ENCODE measurements around the gene DIS3L2.
"Not testable (repeated sequence)": the region's sequence is repeated elsewhere in the genome, so short reads cannot be mapped to it uniquely, and the experiment has no call there.

Gene DIS3L2

GRCh38 chr2:232334885-232335205, 373.3 kb downstream of the DIS3L2 start:
- DNase-seq (ENCODE audit: low spot score), result not testable (repeated sequence)

GRCh38 chr2:232335206-232335858, 373.8 kb downstream of the DIS3L2 start:
- DNase-seq (ENCODE audit: low spot score), result not testable (repeated sequence)

- no peak for DNase-seq (ENCODE audit: low spot score)
Measured at GRCh38 chr2:232335859-232336215, 374.3 kb downstream of the DIS3L2 start.

GRCh38 chr2:232336241-232336736, 374.8 kb downstream of the DIS3L2 start:
- DNase-seq (ENCODE audit: low spot score), result no peak

GRCh38 chr2:232336981-232337720, 375.6 kb downstream of the DIS3L2 start:
- no peak for DNase-seq (ENCODE audit: low spot score)

- not testable (repeated sequence) for DNase-seq (ENCODE audit: low spot score)
Measured at GRCh38 chr2:232338094-232338758, 376.7 kb downstream of the DIS3L2 start.

- no peak for DNase-seq (ENCODE audit: low spot score)
Measured at GRCh38 chr2:232338759-232339106, 377.2 kb downstream of the DIS3L2 start.

GRCh38 chr2:232339121-232340081, 377.9 kb downstream of the DIS3L2 start:
- DNase-seq (ENCODE audit: low spot score), result no peak

GRCh38 chr2:232340171-232340935, 378.8 kb downstream of the DIS3L2 start:
- no peak for DNase-seq (ENCODE audit: low spot score)

- no peak for DNase-seq (ENCODE audit: low spot score)
Measured at GRCh38 chr2:232341061-232341738, 379.7 kb downstream of the DIS3L2 start.

GRCh38 chr2:232341739-232342126, 380.2 kb downstream of the DIS3L2 start:
- no peak for DNase-seq (ENCODE audit: low spot score)

- no peak for DNase-seq (ENCODE audit: low spot score)
Measured at GRCh38 chr2:232342635-232343565, 381.4 kb downstream of the DIS3L2 start.

GRCh38 chr2:232343821-232344220, 382.3 kb downstream of the DIS3L2 start:
- no peak for DNase-seq (ENCODE audit: low spot score)

- DNase-seq (ENCODE audit: low spot score), result no peak
Measured at GRCh38 chr2:232345251-232345650, 383.7 kb downstream of the DIS3L2 start.

GRCh38 chr2:232347369-232347768, 385.9 kb downstream of the DIS3L2 start:
- DNase-seq (ENCODE audit: low spot score), result no peak

- DNase-seq (ENCODE audit: low spot score), result no peak
Measured at GRCh38 chr2:232348936-232349335, 387.4 kb downstream of the DIS3L2 start.

- no peak for DNase-seq (ENCODE audit: low spot score)
Measured at GRCh38 chr2:232349546-232349945, 388.0 kb downstream of the DIS3L2 start.

GRCh38 chr2:232349946-232350635, 388.6 kb downstream of the DIS3L2 start:
- DNase-seq (ENCODE audit: low spot score), result no peak
